Activated CD4-positive, alpha-beta T cell treated with anti-CD3 and anti-CD28 coated beads, Interleukin-2, amount 10 ng/mL, durations not matched to agents 7 days and 5 days (primary cell): Measurements from ENCODE around the gene CHI3L2. TPM values are rescaled to one million over a fixed set of nuclear protein-coding genes. Genes with fewer than 3 reads are reported as not detected.
A peak's percentile ranks its signal among the peaks of the same experiment; 100 is the strongest.

Source experiments
- CTCF ChIA-PET: fragments of 350-600 bp; sonication (Branson Sonifier 250); formaldehyde crosslinking; loops from one replicate; lab custom pipeline; 2021; ENCODE audit warnings: antibody characterized with exemption; lab: Charles Lee
- POLR2A ChIA-PET: fragments of 350-600 bp; sonication (Branson Sonifier 250); formaldehyde crosslinking; loops from one replicate; lab custom pipeline; 2021; ENCODE audit warnings: antibody characterized with exemption; lab: Charles Lee
- DNase-seq: peaks from one replicate; pipeline ENCODE4 v3.0.0-alpha.2; 2020
- H3K27ac Mint-ChIP-seq: one replicate; pipeline ENCODE4 v1.8.0; 2021; ENCODE audit warnings: mild to moderate bottlenecking, moderate library complexity, mixed read lengths
- H3K27me3 Mint-ChIP-seq: one replicate; pipeline ENCODE4 v1.8.0; 2021; ENCODE audit warnings: mixed read lengths
- H3K36me3 Mint-ChIP-seq: one replicate; pipeline ENCODE4 v1.8.0; 2021; ENCODE audit warnings: low read depth, mixed read lengths
- H3K4me1 Mint-ChIP-seq: one replicate; pipeline ENCODE4 v1.8.0; 2021; ENCODE audit warnings: mixed read lengths
- H3K4me3 Mint-ChIP-seq: one replicate; pipeline ENCODE4 v1.8.0; 2021; ENCODE audit warnings: mild to moderate bottlenecking, moderate library complexity, mixed read lengths
- H3K9me3 Mint-ChIP-seq: one replicate; pipeline ENCODE4 v1.8.0; 2021; ENCODE audit warnings: mixed read lengths
- total RNA-seq, 2 experiments: library from RNA; stranded (reverse); gene quantifications; one replicate each; pipeline ENCODE4 v1.2.3, GENCODE V29; 2021

CHI3L2 gene
- total RNA-seq, 2 experiments from 2014 or later = 48.2 to 56.0 TPM

DNA sequence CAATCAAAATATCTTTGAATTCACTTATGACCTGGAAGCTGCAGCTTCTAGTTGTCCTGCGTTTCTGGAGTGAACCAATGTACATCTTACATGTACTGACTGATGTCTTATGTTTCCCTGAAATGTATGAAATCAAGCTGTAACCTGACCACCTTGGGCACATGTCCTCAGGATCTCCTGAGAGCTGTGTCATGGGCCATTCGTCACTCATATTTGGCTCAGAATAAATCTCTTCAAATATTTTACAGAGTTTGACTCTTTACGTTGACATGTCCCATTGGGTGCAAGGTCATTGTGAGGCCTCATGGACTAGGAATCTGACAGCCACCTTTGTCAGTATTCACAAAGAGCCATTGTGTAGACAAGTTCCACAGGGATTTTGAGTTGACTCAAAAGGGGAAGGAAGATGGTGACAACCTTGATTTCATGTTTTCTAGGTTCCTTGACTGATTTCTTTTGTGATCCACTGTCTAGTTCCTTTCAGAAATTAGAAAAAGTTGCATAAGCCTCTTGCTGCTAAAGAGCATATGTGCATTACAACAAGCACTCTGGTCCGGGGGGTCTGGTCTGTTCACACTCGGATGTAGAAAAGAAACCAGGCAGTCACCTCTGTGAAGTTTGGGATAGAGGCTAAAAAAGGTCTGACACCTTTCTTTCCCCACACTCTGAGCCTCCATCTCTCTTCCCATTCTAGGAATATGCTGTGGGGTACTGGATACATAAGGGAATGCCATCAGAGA is 10.7 kb downstream of the CHI3L2 start:
- ChIA-PET CTCF (interaction anchor here (0.6 to 1.5 kb wide), 4 partner anchors 10 to 201 kb away, joined by 4 to 6 read pairs (median 4); no protein-coding TSS in a partner anchor), POLR2A (no interaction called here)
- no peak overlapping the region for H3K27ac Mint-ChIP-seq
- no peaks in the 10 kb centered on the region for H3K27me3 Mint-ChIP-seq
- H3K4me1 Mint-ChIP-seq = peaks cover 5% of the 10 kb centered on the region
- H3K4me3 Mint-ChIP-seq = no peak overlapping the region
- peaks cover 3% of the 10 kb centered on the region for H3K9me3 Mint-ChIP-seq
- no peak for DNase-seq
- peaks cover 83% of the 10 kb centered on the region for H3K36me3 Mint-ChIP-seq

DNA sequence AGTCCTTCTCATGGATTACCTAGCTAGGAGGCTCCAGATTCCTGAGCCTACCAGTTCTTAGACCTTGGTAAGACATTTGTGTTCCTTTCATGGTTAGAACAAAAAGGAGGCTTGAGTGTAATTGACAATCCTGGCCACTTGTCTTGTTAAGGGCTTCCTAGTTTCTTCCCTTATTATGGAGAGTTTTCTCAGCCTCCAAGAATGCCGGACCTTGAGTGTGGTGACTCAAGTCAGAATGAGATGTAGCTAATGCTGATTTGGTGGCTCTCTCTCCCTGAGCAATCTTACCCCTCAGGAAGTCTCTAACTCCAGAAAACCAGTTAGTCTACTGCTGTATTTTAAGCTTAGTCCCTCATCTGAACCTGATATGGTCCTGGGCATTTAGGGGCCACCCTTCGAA is 14.3 kb downstream of the CHI3L2 start:
- Mint-ChIP-seq H3K36me3 (peaks cover 63% of the 10 kb centered on the region), H3K27me3 (no peaks in the 10 kb centered on the region), H3K4me1 (no peaks in the 10 kb centered on the region), H3K4me3 (no peak overlapping the region), H3K27ac (no peak overlapping the region), H3K9me3 (peaks cover 3% of the 10 kb centered on the region)
- ChIA-PET POLR2A (no interaction called here), CTCF (interaction anchor here (1.5 kb wide), 2 partner anchors 9 to 13 kb away, joined by 3 to 4 read pairs; no protein-coding TSS in a partner anchor)
- DNase-seq = no peak

DNA sequence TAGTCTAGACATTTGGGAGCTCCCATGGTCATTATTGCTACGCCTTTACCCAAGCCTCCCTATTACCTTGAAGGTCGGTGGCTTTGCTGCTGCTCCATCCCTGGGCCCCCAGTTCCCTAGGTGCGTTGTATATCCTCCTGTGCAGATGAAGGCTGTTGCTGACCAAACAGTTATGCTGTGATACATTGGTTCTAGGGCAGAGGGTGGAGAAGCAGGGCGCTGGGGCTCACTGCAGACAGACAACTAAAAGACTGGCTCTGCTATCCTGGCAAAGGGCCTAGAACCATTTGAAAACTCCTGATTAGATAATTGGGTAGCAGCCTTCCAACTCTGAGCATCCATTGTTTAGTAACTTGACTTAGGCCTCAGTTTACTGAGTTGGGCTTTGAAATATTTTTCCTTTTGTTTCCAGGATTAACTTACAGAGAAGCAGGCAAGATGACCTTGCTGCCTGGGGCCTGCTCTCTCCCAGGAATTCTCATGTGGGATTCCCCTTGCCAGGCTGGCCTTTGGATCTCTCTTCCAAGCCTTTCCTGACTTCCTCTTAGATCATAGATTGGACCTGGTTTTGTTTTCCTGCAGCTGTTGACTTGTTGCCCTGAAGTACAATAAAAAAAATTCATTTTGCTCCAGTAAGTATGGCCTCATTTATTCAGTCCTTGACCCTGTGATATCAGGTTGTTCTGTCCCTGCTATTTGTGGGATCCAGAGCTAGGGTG is 15.5 kb downstream of the CHI3L2 start:
- POLR2A ChIA-PET = no interaction called here
- H3K36me3 Mint-ChIP-seq = peaks cover 52% of the 10 kb centered on the region
- peak overlapping the region; percentile 5 for H3K27ac Mint-ChIP-seq
- CTCF ChIA-PET = interaction anchor here (1.1 to 1.5 kb wide), 3 partner anchors 10 to 45 kb away, joined by 3 to 4 read pairs (median 3); no protein-coding TSS in a partner anchor
- no peak for DNase-seq
- no peaks in the 10 kb centered on the region for H3K27me3 Mint-ChIP-seq
- no peaks in the 10 kb centered on the region for H3K9me3 Mint-ChIP-seq
- H3K4me3 Mint-ChIP-seq = no peak overlapping the region
- H3K4me1 Mint-ChIP-seq = no peaks in the 10 kb centered on the region

DNA sequence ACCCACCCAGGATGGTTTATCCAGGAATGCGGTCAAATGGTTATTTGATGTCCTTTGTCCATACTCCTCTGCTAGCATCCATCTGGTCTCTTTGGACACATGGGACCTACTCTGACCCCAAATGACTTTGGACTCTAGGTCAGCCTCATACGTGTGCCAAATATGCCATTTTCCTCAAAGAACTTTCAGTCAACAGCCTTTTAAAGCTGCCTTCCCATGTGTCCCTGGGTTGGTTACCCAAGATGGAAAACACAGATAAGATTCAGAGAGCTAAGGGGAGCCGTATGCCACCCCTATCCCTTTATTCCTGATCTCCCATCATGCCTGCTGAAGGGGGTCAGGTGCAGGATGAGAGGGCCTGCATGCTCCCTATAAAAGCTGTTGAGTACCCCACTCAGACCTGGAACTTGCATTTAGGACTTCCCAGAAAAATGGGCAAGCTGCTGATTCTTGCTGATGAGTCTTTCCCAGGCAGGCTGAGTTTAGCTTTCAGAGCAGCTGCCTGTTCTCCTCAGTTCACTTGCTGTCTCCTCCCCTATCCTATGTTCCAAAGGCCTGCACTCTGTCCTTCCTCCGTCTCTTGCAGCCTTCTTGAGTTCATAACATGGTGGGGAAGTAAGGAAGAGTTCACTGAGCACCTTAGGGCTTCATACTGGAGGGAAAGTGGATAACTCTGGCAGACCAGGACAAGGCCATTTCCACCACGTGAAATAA is 19.8 kb downstream of the CHI3L2 start:
- Mint-ChIP-seq H3K4me3 (no peak overlapping the region), H3K27me3 (no peaks in the 10 kb centered on the region), H3K27ac (no peak overlapping the region), H3K4me1 (peaks cover 9% of the 10 kb centered on the region), H3K36me3 (peaks cover 16% of the 10 kb centered on the region), H3K9me3 (no peaks in the 10 kb centered on the region)
- DNase-seq = no peak
- POLR2A ChIA-PET = no interaction called here
- CTCF ChIA-PET = interaction anchor here (0.6 to 1.6 kb wide), 3 partner anchors 8 to 238 kb away, joined by 3 to 4 read pairs (median 4); no protein-coding TSS in a partner anchor

DNA sequence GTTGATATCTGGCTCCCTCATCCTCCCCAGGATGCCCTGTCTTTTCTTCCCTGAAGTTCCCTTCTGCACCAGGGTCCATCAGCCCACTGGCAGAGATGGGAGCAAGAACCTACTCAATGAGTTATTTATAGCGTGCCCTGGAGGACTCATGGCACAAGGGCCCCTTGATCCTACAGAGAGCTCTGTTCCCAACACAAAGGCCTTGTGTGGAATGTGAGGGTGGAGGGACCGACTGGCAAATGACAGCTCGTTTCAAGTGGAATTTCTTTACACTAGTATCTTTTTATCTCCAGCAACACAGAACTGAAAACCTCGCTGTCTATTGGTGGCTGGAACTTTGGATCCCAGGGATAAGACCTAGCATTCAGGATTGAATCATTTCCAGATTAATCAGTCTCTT is 22.4 kb downstream of the CHI3L2 start:
- DNase-seq = no peak
- CTCF ChIA-PET = interaction anchor here (0.7 to 1.7 kb wide), 4 partner anchors 11 to 40 kb away, joined by 3 to 5 read pairs (median 4); no protein-coding TSS in a partner anchor
- H3K27ac Mint-ChIP-seq = peak overlapping the region; percentile 37
- H3K9me3 Mint-ChIP-seq = no peaks in the 10 kb centered on the region
- POLR2A ChIA-PET = no interaction called here
- no peaks in the 10 kb centered on the region for H3K36me3 Mint-ChIP-seq
- H3K4me3 Mint-ChIP-seq = no peak overlapping the region
- H3K27me3 Mint-ChIP-seq = no peaks in the 10 kb centered on the region
- peaks cover 9% of the 10 kb centered on the region for H3K4me1 Mint-ChIP-seq

DNA sequence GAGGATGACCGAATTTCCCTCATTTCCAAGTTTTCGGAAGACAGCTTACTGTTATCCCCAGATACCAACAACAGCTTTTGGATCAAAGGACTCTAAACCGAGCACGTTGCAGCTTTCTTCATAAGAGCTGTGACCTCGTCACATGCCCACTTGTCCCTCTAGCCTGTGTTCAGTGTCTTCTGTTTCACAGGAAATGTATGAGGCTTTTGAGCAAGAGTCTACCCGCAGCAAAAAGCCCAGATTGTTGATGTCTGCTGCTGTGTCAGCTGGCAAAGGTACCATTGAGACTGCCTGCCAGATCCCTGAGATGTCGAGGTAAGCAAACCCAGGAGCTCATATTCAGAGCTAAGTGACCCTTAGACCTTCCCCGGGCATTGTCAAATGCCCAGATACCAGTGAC is 24.1 kb downstream of the CHI3L2 start:
- Mint-ChIP-seq H3K9me3 (no peaks in the 10 kb centered on the region), H3K36me3 (no peaks in the 10 kb centered on the region), H3K27me3 (no peaks in the 10 kb centered on the region), H3K27ac (no peak overlapping the region), H3K4me1 (peaks cover 9% of the 10 kb centered on the region), H3K4me3 (no peak overlapping the region)
- POLR2A ChIA-PET = no interaction called here
- DNase-seq = peak; percentile 14
- CTCF ChIA-PET = interaction anchor here (1.0 to 1.7 kb wide), 2 partner anchors 16 to 28 kb away, joined by 3 to 5 read pairs; no protein-coding TSS in a partner anchor

DNA sequence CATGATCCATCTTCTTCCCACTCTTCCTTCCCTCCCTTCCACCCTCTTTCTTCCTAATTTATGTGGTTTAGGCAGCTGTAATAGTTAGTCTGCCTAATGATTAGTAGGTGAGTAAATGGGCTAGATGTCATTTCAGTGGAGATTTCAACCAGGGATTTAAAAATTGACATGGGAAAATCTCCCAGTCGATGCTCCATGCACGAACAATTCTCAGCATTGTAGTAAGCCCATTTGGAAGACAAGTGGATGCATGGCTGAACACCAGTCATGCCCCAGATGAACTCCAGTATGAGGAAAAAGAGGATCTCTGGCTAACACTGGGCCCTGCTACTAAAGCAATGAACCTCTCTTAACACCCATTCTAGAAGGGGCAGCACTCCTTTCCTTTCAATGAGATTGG is 25.3 kb downstream of the CHI3L2 start:
- CTCF ChIA-PET = no interaction called here

DNA sequence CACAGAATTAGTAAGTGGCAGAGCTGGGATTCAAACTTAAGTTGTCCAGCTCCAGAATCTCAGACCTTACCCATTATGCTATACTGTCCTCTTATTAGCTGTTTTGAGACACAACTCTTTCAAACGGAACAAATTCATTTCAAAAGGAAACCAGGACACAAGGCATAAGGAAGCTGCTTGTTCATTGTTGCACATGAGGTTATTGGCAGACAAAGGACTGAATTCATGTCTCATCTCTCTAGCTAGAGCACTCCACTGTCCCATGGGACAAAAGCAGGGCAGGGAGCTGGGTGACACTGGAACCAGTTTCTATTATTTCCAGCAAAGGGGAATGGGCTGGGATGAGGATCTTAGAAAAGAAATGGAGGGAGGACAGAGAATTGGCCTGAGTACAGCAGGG is 26.4 kb downstream of the CHI3L2 start:
- no peak for DNase-seq
- H3K9me3 Mint-ChIP-seq = no peaks in the 10 kb centered on the region
- H3K27ac Mint-ChIP-seq = no peak overlapping the region
- no peak overlapping the region for H3K4me3 Mint-ChIP-seq
- no peaks in the 10 kb centered on the region for H3K36me3 Mint-ChIP-seq
- CTCF ChIA-PET = interaction anchor here (0.6 to 1.5 kb wide), 2 partner anchors 25 to 57 kb away, joined by 3 to 4 read pairs; no protein-coding TSS in a partner anchor
- H3K4me1 Mint-ChIP-seq = peaks cover 9% of the 10 kb centered on the region
- POLR2A ChIA-PET = no interaction called here
- H3K27me3 Mint-ChIP-seq = no peaks in the 10 kb centered on the region

More for the DNA sequence above, 25.3 kb downstream of the CHI3L2 start:
- H3K27ac Mint-ChIP-seq = no peak overlapping the region
- no peaks in the 10 kb centered on the region for H3K36me3 Mint-ChIP-seq
- no peaks in the 10 kb centered on the region for H3K9me3 Mint-ChIP-seq
- peaks cover 9% of the 10 kb centered on the region for H3K4me1 Mint-ChIP-seq
- no peak overlapping the region for H3K4me3 Mint-ChIP-seq
- POLR2A ChIA-PET = no interaction called here
- DNase-seq = no peak
- H3K27me3 Mint-ChIP-seq = no peaks in the 10 kb centered on the region

DNA sequence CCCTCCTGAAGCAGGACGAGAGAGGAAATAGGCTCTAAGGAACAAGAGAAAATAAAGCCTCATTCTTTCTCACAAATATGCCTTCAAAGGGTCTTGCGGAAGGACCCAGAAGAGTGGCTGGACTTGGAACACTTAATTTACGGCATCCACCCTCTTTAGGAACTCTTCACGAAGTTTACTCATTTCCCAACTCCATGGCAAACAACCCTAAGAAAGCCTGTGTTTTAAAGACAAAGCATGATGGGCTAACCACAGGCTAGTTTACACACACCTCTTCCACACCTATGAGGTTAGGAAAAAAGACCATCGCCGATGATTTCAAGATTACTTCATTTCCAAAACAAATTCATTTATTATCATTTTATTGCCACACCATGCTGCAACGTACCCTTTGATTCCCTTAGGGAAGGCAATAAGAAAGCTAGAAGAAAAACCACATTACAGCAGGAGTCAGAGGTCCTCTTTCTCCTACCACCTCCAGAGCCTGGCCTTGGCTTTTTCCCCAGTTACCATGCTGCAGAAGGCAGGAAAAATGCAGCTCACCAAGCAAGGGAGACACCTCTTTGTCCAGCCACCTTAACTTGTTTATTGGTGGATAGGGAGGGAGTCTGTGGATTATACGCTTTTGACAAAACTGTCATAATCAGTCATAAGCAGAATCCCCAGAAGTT is 29.6 kb downstream of the CHI3L2 start:
- CTCF ChIA-PET = interaction anchor here (1.2 to 2.4 kb wide), 3 partner anchors 11 to 18 kb away, joined by 3 to 10 read pairs (median 4); no protein-coding TSS in a partner anchor
- H3K4me1 Mint-ChIP-seq = no peaks in the 10 kb centered on the region
- POLR2A ChIA-PET = no interaction called here
- DNase-seq = no peak
- H3K36me3 Mint-ChIP-seq = no peaks in the 10 kb centered on the region
- H3K9me3 Mint-ChIP-seq = peaks cover 2% of the 10 kb centered on the region
- no peak overlapping the region for H3K4me3 Mint-ChIP-seq
- H3K27ac Mint-ChIP-seq = no peak overlapping the region
- H3K27me3 Mint-ChIP-seq = peaks cover 6% of the 10 kb centered on the region

DNA sequence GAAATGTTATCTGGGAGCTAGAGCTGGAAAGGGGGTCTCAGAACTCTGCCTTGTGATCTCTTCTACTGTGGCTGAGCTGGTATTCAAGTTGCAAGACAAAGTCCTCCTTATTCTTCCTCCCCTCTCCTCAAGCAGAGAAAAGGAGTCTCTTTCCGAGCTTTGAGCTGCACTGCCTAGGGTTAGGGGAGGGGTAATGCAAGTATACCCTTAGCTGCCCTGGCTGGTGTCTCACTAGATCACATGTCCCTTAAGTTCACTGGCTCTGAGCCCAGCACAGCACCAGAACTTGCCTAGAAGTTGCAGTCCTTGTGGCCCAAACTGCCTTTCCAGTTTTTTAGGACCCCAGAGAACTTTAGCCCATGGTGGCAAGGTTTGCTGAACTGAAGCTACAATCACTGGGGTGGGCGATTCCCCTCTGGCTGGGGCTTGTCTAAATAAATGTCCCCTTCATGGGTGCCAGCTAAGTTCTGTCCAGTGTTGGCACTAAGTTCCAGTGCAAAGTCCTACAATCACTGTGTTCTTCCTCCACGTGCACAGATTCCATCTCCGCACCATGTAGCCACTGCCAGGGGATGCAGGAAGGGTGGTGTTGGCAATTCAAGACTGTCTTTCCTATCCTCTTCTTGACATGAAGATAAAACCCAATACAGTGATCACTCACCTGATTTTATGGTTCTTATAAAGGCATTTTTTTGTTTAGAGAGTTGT is 40.4 kb downstream of the CHI3L2 start:
- CTCF ChIA-PET = interaction anchor here (0.8 to 1.6 kb wide), 5 partner anchors 11 to 66 kb away, joined by 3 to 5 read pairs (median 3); no protein-coding TSS in a partner anchor
- Mint-ChIP-seq H3K9me3 (peaks cover 20% of the 10 kb centered on the region), H3K36me3 (peaks cover 2% of the 10 kb centered on the region), H3K4me3 (no peak overlapping the region), H3K27ac (no peak overlapping the region), H3K4me1 (peaks cover 7% of the 10 kb centered on the region), H3K27me3 (peaks cover 42% of the 10 kb centered on the region)
- POLR2A ChIA-PET = interaction anchor here (0.6 kb wide), 1 partner anchor 408 kb away, joined by 3 read pairs; no protein-coding TSS in a partner anchor
- no peak for DNase-seq

DNA sequence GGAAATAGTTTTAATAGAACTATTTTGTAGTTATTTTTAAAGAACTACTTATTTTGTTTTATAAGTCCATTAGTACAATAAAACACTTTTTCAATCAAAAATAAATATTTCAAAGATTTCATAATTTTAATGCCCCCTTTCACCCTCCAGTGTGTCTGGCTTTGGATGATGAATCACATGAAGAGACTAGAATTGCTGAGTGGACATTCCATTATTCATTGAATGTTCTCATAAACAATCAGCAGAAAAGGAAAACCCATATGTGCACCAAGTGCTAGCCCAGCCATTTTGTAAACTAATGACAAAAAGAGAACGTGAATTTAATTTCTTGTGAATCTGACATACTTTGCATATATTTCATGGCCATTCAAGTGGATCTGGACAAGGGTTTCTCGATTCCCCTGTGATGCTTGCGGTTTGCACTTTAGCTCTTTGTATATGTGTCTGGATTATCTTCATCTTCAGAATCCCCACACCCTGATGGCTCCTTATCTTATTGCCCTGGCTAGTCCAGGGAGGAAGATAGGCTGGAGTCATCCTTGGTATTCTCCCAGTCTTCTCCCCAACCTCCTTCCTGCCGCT is 42.4 kb downstream of the CHI3L2 start:
- H3K4me3 Mint-ChIP-seq = no peak overlapping the region
- peaks cover 37% of the 10 kb centered on the region for H3K27me3 Mint-ChIP-seq
- POLR2A ChIA-PET = no interaction called here
- CTCF ChIA-PET = interaction anchor here (2.8 kb wide), 1 partner anchor 14 kb away, joined by 10 read pairs; no protein-coding TSS in a partner anchor
- H3K36me3 Mint-ChIP-seq = peaks cover 2% of the 10 kb centered on the region
- no peak for DNase-seq
- H3K4me1 Mint-ChIP-seq = peaks cover 11% of the 10 kb centered on the region
- H3K9me3 Mint-ChIP-seq = peaks cover 9% of the 10 kb centered on the region
- H3K27ac Mint-ChIP-seq = no peak overlapping the region
